ENCODE data around the gene LHPP.

DNA sequence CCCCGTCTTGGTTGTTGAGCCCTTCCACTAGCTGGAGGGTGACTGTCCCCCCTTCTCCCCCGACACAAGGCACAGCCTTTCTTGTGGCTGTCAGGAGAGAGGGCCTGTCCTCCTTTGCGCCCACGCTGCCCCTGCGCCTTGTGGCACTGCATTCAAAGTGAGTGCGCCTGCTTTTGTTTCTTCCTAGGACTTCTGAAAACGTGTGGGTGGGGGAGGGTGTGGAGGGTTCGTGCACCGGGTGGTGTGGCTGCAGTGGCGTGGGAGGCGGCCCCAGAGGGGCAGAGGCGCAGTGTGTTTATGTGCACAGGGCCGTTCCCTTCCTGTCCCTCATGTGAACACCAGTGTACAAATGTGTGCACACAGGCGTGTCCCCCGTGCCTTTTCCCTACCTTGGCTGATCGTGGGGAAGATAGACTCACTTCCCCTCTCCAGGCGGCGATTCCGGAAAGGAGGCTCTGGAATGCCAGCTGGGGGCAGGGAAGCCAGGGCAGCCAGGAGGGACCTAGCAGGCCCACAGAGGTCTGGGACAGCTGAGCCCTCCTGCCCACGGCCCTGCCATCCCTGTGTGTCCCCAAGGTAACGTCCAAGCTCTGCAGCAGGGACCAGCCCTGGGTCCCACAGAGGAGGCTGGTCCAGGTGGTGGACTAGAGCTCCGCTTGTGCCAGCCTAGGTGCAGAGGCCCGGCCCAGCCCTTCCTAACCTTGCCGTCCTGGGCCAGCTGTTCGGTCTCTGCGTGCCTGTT is 88.8 kb downstream of the LHPP start:
- TF ChIP-seq POLR2AphosphoS5 (IDR thresholded peaks at IDR 0.05; ENCODE audit: low read depth, low read length) (no peak), TAF1 (IDR thresholded peaks at IDR 0.05; ENCODE audit: borderline replicate concordance, low read depth, low read length) (no peak)

Measured in GM12892 (cell line).